ENCODE measurements around the gene TKTL1. TPM values are rescaled to one million over a fixed set of nuclear protein-coding genes. Genes with fewer than 3 reads are reported as not detected.

TKTL1 gene
- total and polyA plus RNA-seq, 2 of the 8 experiments (the other 6 are each of a cell fraction or from before 2014, with no cell fraction given), result 0.05 TPM; not detected in 1

GRCh38 chrX:154370300-154371016 lies 74.9 kb downstream of the TKTL1 start (continued):
- no peak; the same call in 1 of the 2 replicates for TF ChIP-seq ATF2 (IDR thresholded peaks at IDR 0.05; ENCODE audit: low read length)
